B cell (primary cell): Measurements from ENCODE around the gene STK17A. TPM values are rescaled to one million over a fixed set of nuclear protein-coding genes. Genes with fewer than 3 reads are reported as not detected.

Experiments used
- ATAC-seq: fragments of 200-7000 bp; cut with Tn5 transposase; one replicate; pipeline ENCODE4 v1.10.0; 2021; ENCODE audit warnings: low read depth, mild to moderate bottlenecking, moderate number of reproducible peaks, moderate library complexity
- CTCF ChIA-PET: fragments of 350-600 bp; sonication (Branson Sonifier 250); formaldehyde crosslinking; loops from one replicate; lab custom pipeline; 2021; ENCODE audit warnings: antibody characterized with exemption, inconsistent platforms; lab: Charles Lee
- POLR2A ChIA-PET: fragments of 350-600 bp; sonication (Branson Sonifier 250); formaldehyde crosslinking; loops from one replicate; lab custom pipeline; 2021; ENCODE audit warnings: antibody characterized with exemption; lab: Charles Lee
- DNase-seq: peaks from one replicate; pipeline ENCODE4 v3.0.0; 2013
- H2AFZ ChIP-seq: 2 replicates; pipeline ENCODE4 v1.6.1; 2012; ENCODE audit warnings: mild to moderate bottlenecking, low read depth, low read length; ENCODE audit not compliant: insufficient read depth, poor library complexity, severe bottlenecking
- H3K27ac ChIP-seq, 2 donors: 1 replicate in 1 of 2; 2 replicates in 1 of 2; pipeline ENCODE4 v1.5.1; 2012 to 2013; ENCODE audit warnings: low read length in 2 of 2, mild to moderate bottlenecking in 2 of 2, moderate library complexity in 1 of 2
- H3K27me3 ChIP-seq, 4 experiments: fragments of 200-600 bp in 1 of 4; sonication (generic) in 1 of 4; replicated peaks in 1 of 4; 1 replicate in 2 of 4; 2 replicates in 2 of 4; pipeline versions ENCODE4 v1.6.1 to v1.7.0; 2013 to 2016; ENCODE audit warnings: low read length in 3 of 4, mild to moderate bottlenecking in 2 of 4, mixed read lengths in 1 of 4, moderate library complexity in 1 of 4; ENCODE audit not compliant: insufficient read depth in 4 of 4, control insufficient read depth in 3 of 4; ENCODE audit errors: control extremely low read depth in 1 of 4
- H3K36me3 ChIP-seq, 2 experiments: replicated peaks in 1 of 2; 1 replicate in 1 of 2; 2 replicates in 1 of 2; pipeline versions ENCODE4 v1.6.1 to v1.7.1; 2013; ENCODE audit warnings: low read length in 1 of 2; ENCODE audit not compliant: insufficient read depth in 2 of 2, control insufficient read depth in 1 of 2; ENCODE audit errors: control extremely low read depth in 1 of 2, extremely low read depth in 1 of 2
- H3K4me1 ChIP-seq, 2 donors: fragments of 200-600 bp in 1 of 2; sonication (generic) in 1 of 2; 1 replicate in 1 of 2; 2 replicates in 1 of 2; pipeline versions ENCODE4 v1.5.1 to v1.6.1; 2013 to 2017; ENCODE audit warnings: low read length in 2 of 2; ENCODE audit not compliant: control insufficient read depth in 2 of 2, insufficient read depth in 2 of 2
- H3K4me2 ChIP-seq: replicated peaks from 2 replicates; pipeline ENCODE3; 2012; ENCODE audit warnings: mild to moderate bottlenecking, low read depth, low read length; ENCODE audit not compliant: poor library complexity, severe bottlenecking
- H3K4me3 ChIP-seq, 5 experiments: fragments of 200-600 bp in 1 of 5; sonication (generic) in 1 of 5; 1 replicate in 3 of 5; 2 replicates in 2 of 5; pipeline versions ENCODE4 v1.5.1 to v1.7.0; 2011 to 2016; ENCODE audit warnings: low read length in 4 of 5, mild to moderate bottlenecking in 4 of 5, low read depth in 2 of 5, control low read depth in 1 of 5, moderate library complexity in 1 of 5; ENCODE audit not compliant: insufficient read depth in 1 of 5; ENCODE audit errors: control extremely low read depth in 1 of 5, extremely low read depth in 1 of 5
- H3K79me2 ChIP-seq: fragments of 200-600 bp; sonication (generic); one replicate; pipeline ENCODE4 v1.6.0; 2016; ENCODE audit warnings: low read length; ENCODE audit not compliant: control insufficient read depth, insufficient read depth
- H3K9ac ChIP-seq: fragments of 200-600 bp; sonication (generic); 2 replicates; pipeline ENCODE4 v1.6.1; 2017; ENCODE audit warnings: mild to moderate bottlenecking, low read length, moderate library complexity
- H3K9me3 ChIP-seq, 3 donors: one replicate each; pipeline versions ENCODE4 v1.6.1 to v1.7.1; 2013; ENCODE audit warnings: low read length in 2 of 3; ENCODE audit not compliant: control insufficient read depth in 2 of 3, insufficient read depth in 1 of 3; ENCODE audit errors: control extremely low read depth in 1 of 3
- H4K20me1 ChIP-seq: 2 replicates; pipeline ENCODE4 v1.6.0; 2012; ENCODE audit warnings: mild to moderate bottlenecking, low read length; ENCODE audit not compliant: insufficient read depth, control insufficient read depth, poor library complexity, severe bottlenecking
- H3K27ac Mint-ChIP-seq: one replicate; pipeline ENCODE4 v1.8.0; 2021; ENCODE audit warnings: mixed read lengths
- H3K27me3 Mint-ChIP-seq: one replicate; pipeline ENCODE4 v1.8.0; 2021; ENCODE audit warnings: mixed read lengths
- H3K4me1 Mint-ChIP-seq: one replicate; pipeline ENCODE4 v1.8.0; 2021; ENCODE audit warnings: mixed read lengths
- H3K4me3 Mint-ChIP-seq: one replicate; pipeline ENCODE4 v1.8.0; 2021; ENCODE audit warnings: mixed read lengths
- H3K9me3 Mint-ChIP-seq: one replicate; pipeline ENCODE4 v1.8.0; 2022; ENCODE audit warnings: mixed read lengths; ENCODE audit not compliant: insufficient read depth
- EZH2 ChIP-seq: IDR thresholded peaks from 2 replicates; pipeline ENCODE4 v1.6.1; 2012; ENCODE audit warnings: borderline replicate concordance, low read depth, mild to moderate bottlenecking, moderate library complexity, low read length; ENCODE audit not compliant: insufficient read depth, poor library complexity, severe bottlenecking
- WGBS: methylation state at CpG from one replicate; pipeline ENCODE4 v1.1.5; 2013; ENCODE audit warnings: missing lambda C conversion rate; ENCODE audit not compliant: insufficient coverage; 5-methylcytosine and 5-hydroxymethylcytosine counted together
- intact Hi-C: fragments of 100-400 bp; cut with micrococcal nuclease; formaldehyde crosslinking; loops from one replicate; pipeline ENCODE4 v1.10.0; 2022
- polyA plus RNA-seq: library from polyadenylated mRNA; depleted of rRNA; stranded (reverse); fragments of >200 nt; gene quantifications from 2 replicates; pipeline ENCODE4 v1.2.3, GENCODE V29; 2012
- total RNA-seq, 2 donors: library from RNA; stranded (reverse); fragments of 120-200 nt in 1 of 2; gene quantifications; 1 replicate in 1 of 2; 2 replicates in 1 of 2; pipeline versions ENCODE4 v1.2.3 to v1.2.4, GENCODE V29; 2013 to 2022
- TF ChIP-seq, protein P1 (sequence below): fragments of 200-600 bp; IDR thresholded peaks from one replicate; pipeline ENCODE4 v1.8.0; 2022; ENCODE audit warnings: antibody characterized with exemption, mild to moderate bottlenecking

STK17A gene
- total and polyA plus RNA-seq, 2 donors (not counting 1 experiment from before 2014, with no cell fraction given): 72.8 to 111 TPM

DNA sequence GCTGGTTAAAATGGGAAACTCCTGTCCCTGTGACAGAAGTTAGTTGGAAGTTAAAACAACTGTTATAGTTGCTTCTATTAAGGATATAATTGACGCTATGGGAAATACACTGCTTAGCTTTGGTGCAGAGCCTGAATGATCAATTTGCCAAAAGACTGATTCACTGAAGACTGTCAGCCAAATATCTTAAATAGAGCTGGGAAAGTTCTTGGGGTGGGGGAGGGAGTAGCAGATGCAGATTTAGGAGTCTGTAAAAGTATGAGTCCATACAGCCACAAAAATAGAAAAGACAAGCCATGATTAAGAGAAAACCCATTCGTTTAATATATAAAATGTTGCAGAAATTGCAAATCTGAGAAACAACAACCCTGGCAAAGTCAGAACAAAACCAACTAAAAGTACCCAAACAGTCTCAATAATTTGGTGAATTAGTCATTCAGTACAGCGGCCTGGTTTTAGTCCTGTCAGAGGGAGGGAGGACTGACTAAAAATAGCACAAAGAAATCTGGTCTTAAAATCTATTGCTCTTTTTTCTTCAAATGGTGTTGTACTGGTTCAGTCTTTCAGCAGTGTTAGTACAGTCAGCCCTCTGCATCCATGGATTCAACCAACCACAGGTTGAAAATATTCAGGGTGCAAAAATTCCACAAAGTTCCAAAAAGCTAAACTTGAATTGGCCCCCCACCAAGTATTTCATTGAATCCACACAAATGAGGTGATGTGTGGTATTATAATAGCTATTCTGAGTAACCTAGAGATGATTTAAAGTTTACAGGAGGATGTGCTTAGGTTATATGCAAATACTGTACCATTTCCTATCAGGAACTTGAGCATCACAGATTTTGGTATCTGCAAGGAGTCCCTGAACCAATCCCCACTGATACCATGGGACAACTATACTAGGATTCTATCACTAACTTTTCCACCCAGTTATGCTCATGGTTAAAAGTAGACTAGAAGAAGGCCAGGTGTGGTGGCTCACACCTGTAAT, 30.0 kb downstream of the STK17A start:
- no peak overlapping the region for H2AFZ ChIP-seq
- WGBS: 67% methylated on average over 1 of the region's 3 CpGs
- peaks cover 99% of the 10 kb centered on the region for H3K79me2 ChIP-seq
- ATAC-seq: no peak
- H3K9me3 ChIP-seq: no peaks in the 10 kb centered on the region
- ChIA-PET POLR2A (interaction anchor here (0.5 to 2.0 kb wide), 5 partner anchors 10 to 45 kb away, joined by 3 to 7 read pairs (median 4); partner anchors contain the start of gene STK17A), CTCF (interaction anchor here (0.6 to 4.9 kb wide), 6 partner anchors 8 to 103 kb away, joined by 3 to 27 read pairs (median 3); partner anchors contain the start of gene STK17A)
- intact Hi-C loops: loop anchor here (2.0 to 5.0 kb wide), 2 partner anchors 14 to 34 kb away; no protein-coding TSS in a partner anchor
- no peaks in the 10 kb centered on the region for H3K27me3 Mint-ChIP-seq
- H3K4me3 ChIP-seq: peak overlapping the region in 1 of 5 experiments; percentile 2
- H3K9ac ChIP-seq: no peak overlapping the region
- peak overlapping the region; percentile 13 for H3K4me2 ChIP-seq
- peaks cover 50% of the 10 kb centered on the region for H3K4me1 Mint-ChIP-seq
- peak overlapping the region; percentile 38 for H3K4me3 Mint-ChIP-seq
- DNase-seq: no peak
- H3K4me1 ChIP-seq: peaks cover 45 to 51% of the 10 kb centered on the region in 2 donors
- H3K36me3 ChIP-seq: peaks cover 15 to 74% of the 10 kb centered on the region in 2 experiments
- TF ChIP-seq, protein P1, sequence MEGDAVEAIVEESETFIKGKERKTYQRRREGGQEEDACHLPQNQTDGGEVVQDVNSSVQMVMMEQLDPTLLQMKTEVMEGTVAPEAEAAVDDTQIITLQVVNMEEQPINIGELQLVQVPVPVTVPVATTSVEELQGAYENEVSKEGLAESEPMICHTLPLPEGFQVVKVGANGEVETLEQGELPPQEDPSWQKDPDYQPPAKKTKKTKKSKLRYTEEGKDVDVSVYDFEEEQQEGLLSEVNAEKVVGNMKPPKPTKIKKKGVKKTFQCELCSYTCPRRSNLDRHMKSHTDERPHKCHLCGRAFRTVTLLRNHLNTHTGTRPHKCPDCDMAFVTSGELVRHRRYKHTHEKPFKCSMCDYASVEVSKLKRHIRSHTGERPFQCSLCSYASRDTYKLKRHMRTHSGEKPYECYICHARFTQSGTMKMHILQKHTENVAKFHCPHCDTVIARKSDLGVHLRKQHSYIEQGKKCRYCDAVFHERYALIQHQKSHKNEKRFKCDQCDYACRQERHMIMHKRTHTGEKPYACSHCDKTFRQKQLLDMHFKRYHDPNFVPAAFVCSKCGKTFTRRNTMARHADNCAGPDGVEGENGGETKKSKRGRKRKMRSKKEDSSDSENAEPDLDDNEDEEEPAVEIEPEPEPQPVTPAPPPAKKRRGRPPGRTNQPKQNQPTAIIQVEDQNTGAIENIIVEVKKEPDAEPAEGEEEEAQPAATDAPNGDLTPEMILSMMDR: no peak
- TF ChIP-seq EZH2: no peak
- no peaks in the 10 kb centered on the region for H3K27me3 ChIP-seq
- no peaks in the 10 kb centered on the region for H3K9me3 Mint-ChIP-seq
- peak overlapping the region in 1 of 2 donors; percentile 75 for H3K27ac ChIP-seq
- peak overlapping the region; percentile 57 for H3K27ac Mint-ChIP-seq
- H4K20me1 ChIP-seq: peaks cover 61% of the 10 kb centered on the region
